Dermis blood vessel endothelial cell (primary cell): ENCODE results near the gene PPP1R13B. TPM values are rescaled to one million over a fixed set of nuclear protein-coding genes. Genes with fewer than 3 reads are reported as not detected.
A peak's percentile ranks its signal among the peaks of the same experiment; 100 is the strongest.
"Not testable (repeated sequence)": the region's sequence is repeated elsewhere in the genome, so short reads cannot be mapped to it uniquely, and the experiment has no call there.

Experiments
- DNase-seq: peaks from one replicate; pipeline ENCODE4 v3.0.0; 2010
- total RNA-seq: library from RNA; depleted of rRNA; stranded (reverse); fragments of >200 nt; gene quantifications from 2 replicates; pipeline ENCODE4 v1.2.3, GENCODE V29; 2014

The PPP1R13B gene, protein sequence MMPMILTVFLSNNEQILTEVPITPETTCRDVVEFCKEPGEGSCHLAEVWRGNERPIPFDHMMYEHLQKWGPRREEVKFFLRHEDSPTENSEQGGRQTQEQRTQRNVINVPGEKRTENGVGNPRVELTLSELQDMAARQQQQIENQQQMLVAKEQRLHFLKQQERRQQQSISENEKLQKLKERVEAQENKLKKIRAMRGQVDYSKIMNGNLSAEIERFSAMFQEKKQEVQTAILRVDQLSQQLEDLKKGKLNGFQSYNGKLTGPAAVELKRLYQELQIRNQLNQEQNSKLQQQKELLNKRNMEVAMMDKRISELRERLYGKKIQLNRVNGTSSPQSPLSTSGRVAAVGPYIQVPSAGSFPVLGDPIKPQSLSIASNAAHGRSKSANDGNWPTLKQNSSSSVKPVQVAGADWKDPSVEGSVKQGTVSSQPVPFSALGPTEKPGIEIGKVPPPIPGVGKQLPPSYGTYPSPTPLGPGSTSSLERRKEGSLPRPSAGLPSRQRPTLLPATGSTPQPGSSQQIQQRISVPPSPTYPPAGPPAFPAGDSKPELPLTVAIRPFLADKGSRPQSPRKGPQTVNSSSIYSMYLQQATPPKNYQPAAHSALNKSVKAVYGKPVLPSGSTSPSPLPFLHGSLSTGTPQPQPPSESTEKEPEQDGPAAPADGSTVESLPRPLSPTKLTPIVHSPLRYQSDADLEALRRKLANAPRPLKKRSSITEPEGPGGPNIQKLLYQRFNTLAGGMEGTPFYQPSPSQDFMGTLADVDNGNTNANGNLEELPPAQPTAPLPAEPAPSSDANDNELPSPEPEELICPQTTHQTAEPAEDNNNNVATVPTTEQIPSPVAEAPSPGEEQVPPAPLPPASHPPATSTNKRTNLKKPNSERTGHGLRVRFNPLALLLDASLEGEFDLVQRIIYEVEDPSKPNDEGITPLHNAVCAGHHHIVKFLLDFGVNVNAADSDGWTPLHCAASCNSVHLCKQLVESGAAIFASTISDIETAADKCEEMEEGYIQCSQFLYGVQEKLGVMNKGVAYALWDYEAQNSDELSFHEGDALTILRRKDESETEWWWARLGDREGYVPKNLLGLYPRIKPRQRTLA
- total RNA-seq: 20.9 and 27.5 TPM in 2 replicates

DNA sequence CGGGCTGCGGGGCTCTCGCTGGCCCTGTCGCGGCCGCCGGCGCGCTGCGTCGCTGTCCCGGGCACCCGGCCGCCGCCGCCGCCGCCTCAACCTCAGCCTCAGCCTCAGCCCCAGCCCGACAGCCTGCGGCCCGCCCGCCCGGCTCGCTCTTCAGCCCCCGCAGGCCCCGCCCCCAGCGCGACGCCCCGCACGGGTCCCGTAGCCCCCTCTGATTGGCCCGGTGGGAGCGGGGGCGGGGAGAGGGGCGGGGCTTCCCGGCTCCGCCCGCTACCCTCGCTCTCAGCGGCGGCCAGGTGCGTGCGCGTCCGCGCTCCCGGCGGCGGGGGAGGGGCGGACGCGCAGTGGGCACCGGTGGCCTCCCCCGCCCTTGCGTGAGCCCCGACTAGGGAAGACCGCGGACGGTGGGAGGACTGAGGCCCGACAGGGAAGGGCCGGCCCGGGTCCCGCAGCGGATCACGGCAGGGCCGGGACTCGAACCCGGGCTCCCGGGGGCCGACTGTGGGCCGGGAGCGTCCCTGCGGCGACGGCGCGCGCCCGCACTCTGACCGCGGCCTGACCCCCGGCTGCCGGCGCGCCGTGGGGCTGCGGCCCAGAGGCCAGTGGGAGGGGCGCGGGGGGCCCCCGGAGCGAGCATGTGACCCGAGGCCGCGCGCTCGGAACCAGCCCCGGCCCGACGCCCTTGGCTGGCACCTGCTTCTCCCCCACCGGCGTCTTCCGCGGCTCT is at the start of gene PPP1R13B:
Gene PPP1R13B (minus strand): TSS at position 125 of the 724 bp plus-strand sequence. CDS start 268 bp downstream, outside the sequence.
- DNase-seq: peak; percentile 93

DNA sequence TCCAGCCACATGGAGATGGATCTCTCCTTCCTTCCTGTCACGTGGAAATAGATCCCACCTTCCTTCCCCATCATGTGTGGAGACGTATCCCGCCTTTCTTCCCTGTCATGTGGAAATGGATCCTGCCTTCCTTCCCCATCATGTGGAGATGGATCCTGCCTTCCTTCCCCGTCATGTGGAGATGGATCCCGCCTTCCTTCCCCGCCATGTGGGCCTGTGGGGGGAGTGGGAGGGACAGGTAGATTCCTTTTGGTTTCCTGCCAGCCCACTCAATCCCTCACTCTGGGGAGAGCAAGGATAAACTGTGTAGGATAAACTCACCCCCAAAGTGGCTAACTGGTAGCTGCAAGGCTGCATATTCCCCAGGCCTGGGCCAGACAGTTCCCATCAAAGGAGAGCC is 49.2 kb upstream of the PPP1R13B start:
- no peak for DNase-seq

DNA sequence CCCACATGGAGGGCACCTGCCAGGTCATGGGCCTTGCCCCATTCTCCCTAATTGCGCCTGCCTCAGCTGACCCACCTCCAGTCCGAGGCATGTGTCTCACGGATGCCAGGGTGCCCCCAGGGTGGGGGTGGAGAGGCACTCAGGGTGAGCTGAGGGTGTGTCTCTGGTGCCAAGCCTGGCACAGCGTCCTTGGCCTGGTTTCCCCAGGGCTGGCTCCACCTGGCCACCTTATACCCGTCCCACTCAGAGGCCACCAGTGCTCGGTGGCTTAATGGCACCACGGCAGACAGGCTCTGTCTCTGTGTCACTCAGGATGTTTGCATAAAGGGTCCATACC is 47.3 kb upstream of the PPP1R13B start:
- DNase-seq: no peak

DNA sequence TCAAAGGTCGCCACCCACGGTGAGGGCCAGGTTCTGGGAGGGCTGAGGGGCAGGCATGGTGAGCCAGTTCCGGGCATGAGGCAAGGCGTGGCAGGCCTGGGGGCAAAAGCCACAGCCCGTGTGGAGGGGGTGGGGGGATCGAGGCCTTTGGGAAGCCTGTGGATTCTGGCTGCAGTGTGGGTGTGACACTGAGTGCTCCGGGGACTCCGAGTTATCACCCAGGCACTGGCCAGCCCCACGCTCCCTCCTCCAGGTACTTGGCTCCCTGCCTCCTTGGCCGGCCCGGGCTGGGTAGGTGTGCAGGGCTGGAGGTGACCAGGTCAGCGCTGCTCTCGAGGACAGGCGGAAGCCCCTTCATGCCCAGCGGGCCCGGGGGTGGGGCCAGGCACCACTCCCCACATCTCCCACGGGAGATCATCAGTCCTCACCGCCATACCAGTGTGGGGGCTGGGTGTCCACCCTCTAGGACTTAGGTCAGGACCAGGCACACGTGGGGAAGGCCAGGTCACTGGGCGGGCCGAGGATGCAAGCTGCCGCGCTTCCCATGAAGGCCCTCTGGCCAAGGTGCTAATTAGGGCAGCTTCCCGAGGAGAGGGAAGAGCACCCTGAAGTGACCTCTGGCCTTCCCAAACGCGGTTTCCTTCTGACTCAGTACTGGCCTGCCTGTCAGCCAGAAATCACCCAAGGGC is 46.8 kb upstream of the PPP1R13B start:
- no peak for DNase-seq

DNA sequence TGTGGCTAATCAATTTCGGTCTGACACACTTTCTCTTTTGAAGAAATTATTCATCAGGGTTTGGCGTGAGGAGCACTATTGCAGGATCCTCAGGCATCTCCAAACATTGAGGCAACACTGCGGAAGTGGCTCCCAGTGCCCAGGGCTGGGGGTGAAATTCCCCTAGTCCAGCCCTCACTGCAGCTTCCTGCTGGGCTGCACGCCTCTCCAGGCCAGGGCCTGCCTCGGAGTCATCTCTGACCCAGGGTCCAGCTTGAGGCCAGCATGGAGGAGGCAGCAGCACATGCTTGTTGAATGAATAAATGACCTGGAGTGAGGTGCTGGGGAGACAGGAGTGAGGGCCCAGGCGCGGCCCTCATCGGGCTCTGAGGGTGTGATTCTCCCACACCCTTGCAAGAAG is 44.9 kb upstream of the PPP1R13B start:
- no peak for DNase-seq

DNA sequence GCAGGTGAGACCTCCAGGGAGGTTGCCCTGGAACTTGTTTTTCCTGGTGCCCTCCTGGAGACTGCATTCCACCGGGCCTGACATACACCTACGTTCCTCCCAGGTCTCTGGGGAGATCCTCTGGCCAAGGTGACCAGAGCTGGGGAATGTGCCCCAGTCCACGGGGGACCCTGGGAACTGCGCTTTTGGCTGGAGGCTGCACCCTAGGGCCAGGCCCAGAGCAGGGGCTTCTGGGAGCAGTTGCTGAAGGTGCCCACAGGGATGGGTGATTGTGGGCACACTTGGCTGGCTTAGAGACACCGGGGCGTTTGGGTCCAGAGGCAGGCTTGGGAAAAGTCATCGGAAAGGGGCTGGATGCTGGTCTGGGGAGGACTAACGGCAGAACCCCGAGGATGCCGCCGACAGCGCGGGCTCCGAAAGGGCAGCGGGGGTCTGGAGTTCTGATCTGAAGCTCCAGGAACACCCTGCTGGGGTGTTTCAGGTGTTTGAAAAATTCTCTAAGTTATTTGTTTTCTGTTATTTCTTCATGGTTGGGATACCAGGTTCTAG is 44.4 kb upstream of the PPP1R13B start:
- DNase-seq: no peak

DNA sequence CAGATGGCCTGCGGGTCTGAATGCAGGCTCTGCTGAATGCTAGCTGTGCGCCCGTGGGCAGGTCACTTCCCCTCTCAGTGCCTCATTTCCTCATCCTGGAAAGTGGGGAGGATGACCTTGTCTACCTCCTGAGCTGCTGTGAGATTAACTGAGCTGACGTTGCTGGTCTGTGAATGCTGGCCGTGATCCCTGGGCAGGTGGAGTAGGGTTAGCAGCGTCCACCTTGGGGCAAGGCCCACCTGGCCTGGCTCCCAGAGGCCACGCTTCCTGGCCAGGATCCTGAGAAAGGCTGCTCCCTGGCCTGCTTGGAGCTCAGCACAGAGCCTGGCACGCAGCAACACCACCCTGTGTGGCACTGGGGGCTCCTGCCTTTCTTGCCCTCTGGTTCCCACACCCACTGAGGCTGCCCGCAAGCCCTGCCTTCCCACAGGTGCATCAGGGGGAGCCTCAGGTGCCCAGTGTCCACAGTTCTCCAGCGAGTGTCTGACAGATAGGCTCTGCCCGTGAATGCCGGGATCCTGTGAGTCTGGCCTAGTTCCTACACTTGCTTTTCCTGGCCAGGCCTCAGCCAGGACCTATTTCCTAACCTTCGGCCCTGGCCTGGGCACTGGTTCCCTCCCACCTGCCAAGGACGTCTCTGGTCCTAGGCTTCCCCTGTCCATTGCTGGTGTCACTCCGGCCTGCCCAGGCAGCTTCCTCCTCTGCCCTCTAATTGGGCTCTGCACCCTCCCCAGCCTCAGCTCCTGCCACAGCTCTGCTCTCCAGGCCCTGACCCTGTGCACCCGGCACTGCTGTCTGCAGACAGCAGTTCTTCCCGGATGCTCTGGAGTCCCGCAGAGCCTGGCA is 43.7 kb upstream of the PPP1R13B start:
- DNase-seq: peak; percentile 53

DNA sequence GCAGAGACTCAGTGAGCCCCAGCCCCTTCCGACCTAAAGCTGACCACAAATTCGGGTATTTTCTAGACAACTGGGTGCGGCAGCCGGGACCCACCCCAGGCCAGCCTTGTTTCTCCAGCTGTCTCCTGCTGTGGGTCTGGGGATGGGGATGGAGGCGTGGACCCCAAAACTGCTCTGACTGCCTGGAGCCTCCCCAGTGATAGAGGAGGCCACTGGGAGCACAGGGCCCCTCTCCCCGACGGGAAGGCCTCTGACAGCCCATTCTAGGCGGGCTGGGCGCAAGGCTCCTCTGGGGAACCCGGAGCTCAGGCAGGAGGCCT is 42.6 kb upstream of the PPP1R13B start:
- no peak for DNase-seq

DNA sequence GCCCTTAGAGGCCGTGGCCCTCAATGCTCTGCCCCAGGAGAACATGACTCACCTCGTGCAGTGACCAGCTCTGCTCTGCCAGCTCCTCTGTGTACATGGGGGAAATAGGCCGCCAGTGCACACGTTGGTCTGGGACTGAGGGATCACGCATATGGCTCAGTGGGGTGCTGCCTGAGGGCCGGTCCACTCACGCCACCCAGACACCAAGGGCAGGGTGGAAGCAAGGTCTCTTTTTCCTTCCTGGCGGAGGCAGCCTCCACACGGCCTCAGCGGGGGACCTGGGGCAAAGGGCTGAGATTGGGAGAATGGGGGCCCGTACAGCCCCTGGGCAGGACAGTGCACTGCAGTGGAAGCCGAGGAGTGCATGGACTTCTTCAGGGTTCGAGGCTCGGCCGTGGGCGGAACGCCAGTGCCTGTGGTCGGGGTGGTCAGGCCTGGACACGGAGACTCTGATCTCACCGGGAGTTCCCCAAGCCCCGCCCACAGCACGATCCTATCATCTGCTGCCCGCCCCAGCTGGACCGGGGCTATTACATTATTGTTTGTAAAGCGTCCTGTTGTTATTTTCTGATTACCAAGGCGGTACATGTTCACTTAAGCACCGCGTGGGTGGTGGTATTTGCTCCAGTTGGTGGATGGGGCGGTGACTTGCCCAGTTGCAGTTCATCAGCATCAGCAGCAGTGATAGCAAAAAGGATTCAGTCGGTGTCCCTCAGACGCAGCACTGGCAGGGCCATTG is 42.1 kb upstream of the PPP1R13B start:
- peak; percentile 61 for DNase-seq

DNA sequence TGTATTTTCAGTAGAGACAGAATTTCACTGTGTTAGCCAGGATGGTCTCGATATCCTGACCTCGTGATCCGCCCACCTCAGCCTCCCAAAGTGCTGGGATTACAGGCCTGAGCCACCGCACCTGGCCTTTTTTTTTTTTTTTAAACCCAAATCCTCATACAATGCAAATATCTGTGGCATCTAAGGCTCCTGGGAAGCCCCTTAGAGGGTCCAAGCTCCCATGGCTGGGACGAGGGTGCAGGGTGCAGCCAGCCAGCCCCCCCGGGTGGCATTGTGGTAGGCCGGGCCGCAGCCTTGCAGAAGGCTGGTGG is 41.6 kb upstream of the PPP1R13B start:
- DNase-seq: not testable (repeated sequence)

DNA sequence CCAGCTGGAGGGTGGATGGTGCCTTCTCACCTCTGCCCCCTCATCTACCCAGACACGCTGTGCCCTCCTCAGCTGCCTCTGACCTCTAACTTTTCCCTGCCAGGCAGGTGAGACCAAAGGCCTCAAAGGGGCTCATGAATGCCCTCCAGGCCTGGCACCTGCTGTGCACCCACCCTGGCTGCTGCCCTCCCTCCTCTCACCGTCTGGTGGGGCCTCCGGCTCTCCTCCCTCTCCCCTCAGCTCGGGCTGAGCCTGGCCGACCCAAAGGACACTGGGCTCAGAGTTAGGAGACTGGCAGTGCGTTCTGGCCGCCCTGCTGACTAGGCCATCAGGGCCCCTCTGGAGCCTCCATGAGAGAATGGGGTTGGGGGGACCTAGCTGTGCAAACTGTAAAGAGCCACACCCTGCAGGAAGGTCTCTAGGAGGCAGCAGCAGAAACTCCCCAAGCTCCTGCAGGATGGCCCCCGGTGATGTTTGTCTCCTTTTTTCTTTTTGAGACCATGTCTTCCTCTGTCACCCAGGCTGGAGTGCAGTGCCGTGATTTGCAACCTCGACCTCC is 40.3 kb upstream of the PPP1R13B start:
- DNase-seq: no peak

DNA sequence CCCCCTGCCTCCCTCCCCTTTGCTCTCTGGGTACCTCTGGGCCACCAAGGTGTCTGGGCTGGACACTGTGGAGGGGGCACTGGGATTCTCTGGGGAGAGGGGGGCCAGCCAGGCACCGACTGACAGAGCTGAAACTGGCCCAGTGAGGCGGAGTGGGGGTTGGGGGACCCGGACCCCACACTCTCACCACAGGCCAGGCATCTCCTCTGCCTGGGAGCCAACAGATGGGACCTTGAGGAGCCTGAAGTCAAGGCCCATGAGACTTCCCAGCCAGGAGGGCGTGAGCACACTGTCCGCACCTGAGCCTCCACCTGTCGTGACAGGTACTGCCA is 39.8 kb upstream of the PPP1R13B start:
- no peak for DNase-seq

DNA sequence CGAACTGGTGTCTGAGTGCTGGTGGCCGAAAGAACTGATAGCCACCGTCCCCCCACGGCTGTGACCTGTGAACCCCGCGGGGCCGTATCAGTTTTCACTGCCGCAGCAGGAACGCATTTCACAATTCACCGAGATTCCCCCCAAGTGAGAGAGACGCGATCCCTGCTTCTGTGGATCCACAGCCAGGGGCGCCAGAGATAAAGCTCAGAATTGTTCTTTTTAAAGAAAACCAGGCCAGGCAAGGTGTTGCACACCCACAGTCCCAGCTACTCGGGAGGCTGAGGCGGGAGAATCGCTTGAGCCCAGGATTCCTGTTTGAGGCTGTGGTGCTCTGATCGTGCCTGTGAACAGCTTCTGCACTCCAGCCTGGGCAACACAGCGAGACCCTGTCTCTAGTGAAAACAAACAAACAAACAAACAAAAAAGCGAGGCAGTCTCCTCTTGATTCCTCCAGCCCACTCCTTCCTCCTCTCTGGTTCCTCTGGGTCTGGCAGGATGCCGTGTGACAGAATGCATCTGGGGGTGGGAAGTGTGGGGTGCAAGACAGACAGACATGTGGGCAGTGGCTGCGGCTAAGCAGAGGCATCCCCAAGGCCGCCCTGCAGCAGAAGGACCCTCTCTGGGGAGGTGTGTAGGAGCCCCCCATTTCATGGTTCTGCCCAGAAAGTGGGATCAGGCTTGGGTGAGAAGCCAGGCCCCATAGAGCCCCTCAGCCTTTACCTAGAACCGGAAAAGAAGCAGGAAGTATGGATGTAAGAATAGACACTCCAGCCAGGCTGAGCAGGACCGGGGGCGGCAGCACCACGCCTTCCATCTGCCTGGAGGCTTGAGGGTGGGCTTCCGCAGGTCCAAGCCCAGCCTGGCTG is 39.2 kb upstream of the PPP1R13B start:
- no peak for DNase-seq

DNA sequence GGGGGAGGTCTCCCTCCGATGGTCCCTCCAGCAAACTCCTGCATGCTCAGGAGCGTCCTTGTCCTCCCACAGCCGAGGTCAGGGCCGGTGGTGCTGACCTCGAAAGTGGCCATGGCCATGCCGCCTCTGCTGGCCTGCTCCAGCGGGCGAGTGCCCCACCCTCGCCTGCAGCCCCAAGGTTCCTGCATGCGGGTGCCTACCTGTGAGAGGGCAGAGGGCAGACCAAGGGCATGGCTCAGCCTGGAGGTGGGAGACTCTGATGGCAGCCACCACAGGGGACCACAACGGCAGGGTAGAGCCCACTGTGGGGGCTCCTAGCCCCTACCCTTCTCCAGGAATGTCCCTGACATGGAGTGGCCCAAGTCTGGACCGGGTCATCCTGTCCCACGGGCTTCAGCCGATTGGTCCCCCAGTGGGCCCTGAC is 38.1 kb upstream of the PPP1R13B start:
- no peak for DNase-seq

DNA sequence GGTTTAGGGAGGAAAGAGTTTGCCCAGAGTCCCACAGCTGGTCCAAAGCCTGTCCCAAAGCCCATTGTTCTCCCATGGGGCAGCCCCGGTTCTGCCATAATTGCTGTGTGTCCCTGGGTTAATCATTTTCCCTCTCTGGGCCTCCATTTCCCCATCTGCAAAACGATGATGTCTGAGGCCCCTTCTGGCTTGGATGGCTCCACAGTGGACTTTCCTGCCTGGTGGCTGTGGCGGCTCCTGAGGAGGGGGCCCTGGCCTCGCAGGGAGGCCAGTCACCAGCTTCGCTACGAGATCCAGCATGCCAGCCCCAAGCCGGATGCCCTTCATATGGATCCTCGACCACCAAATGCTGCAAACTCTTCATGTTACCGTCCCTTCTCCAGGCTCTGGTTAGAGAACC is 37.5 kb upstream of the PPP1R13B start:
- DNase-seq: no peak

DNA sequence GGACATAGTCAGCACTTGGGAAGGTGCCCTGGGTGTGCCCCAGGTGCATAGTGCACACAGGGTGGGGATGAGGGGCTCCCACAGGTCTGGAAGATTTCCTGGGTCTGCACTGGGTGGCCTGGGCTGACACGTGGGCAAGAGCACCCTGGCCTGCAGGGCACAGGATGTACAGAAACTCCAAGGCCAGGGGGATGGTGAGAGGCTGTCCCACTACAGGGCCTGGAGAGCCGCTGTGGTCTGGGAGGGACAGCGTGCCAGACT is 35.8 kb upstream of the PPP1R13B start:
- no peak for DNase-seq

DNA sequence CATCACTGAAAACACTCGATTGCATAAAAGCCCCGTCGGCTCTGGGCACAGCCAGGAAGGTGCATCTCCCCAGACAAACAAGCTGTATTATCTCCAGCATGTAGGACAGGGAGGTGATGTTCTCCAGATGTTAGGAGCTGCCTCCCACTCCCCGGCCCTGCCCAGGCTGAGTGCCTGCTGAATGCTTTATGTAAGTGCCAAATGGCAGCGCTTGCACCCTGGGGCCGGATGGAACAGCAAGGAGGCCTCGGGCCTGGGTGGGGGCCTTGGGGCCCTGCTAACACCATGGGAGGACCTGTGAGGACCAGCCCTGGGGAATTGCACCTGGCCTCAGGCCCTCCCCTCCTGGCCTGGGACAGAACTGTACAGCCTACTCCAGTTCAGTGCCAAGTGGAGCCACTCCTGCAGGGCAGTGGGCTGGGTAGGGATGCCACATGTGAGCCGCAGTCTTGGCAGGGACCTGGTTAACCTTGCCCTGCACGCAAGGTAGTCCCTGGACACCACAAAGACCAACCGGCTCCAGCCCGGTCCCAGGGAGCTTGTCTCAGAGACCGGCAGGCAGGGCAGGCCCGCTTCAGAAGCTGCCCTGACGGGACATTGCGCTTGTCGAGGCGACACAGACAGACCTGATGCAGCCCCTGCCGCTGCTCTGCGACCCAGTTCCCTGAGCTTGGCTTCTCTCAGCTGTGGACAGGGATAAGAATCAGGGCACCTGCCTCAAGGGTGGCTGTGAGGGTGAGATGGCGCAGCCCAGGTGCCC is 35.3 kb upstream of the PPP1R13B start:
- no peak for DNase-seq
